DMS79 (cell line): ENCODE data around the gene CCDC187.
"Not testable (repeated sequence)": the region's sequence is repeated elsewhere in the genome, so short reads cannot be mapped to it uniquely, and the experiment has no call there.

Experiments
- DNase-seq: peaks from one replicate; lab custom pipeline; 2025; lab: John Stamatoyannopoulos, UW

CCDC187 gene

GRCh38 chr9:136239135-136239982 lies 64.5 kb downstream of the CCDC187 start:
- DNase-seq = no peak

- DNase-seq = no peak
These were observed 65.6 kb downstream of the CCDC187 start for GRCh38 chr9:136238342-136238732.

- DNase-seq = no peak
These were observed 66.2 kb downstream of the CCDC187 start for GRCh38 chr9:136237486-136238341.

GRCh38 chr9:136236471-136237410 lies 67.2 kb downstream of the CCDC187 start:
- DNase-seq = not testable (repeated sequence)

GRCh38 chr9:136235709-136236455 lies 68.0 kb downstream of the CCDC187 start:
- no peak for DNase-seq

- DNase-seq = no peak
These were observed 68.7 kb downstream of the CCDC187 start for GRCh38 chr9:136235171-136235570.

GRCh38 chr9:136234597-136234996 lies 69.3 kb downstream of the CCDC187 start:
- no peak for DNase-seq

GRCh38 chr9:136233868-136234267 lies 70.0 kb downstream of the CCDC187 start:
- no peak for DNase-seq

- DNase-seq = peak; percentile 37
These were observed 70.5 kb downstream of the CCDC187 start for GRCh38 chr9:136233411-136233810.

GRCh38 chr9:136232969-136233368 lies 70.9 kb downstream of the CCDC187 start:
- no peak for DNase-seq

GRCh38 chr9:136231478-136232297 lies 72.2 kb downstream of the CCDC187 start:
- DNase-seq = no peak

GRCh38 chr9:136230773-136231172 lies 73.1 kb downstream of the CCDC187 start:
- no peak for DNase-seq

GRCh38 chr9:136230365-136230764 lies 73.5 kb downstream of the CCDC187 start:
- DNase-seq = no peak

GRCh38 chr9:136229096-136230065 lies 74.5 kb downstream of the CCDC187 start:
- DNase-seq = no peak

GRCh38 chr9:136228107-136228875 lies 75.6 kb downstream of the CCDC187 start:
- no peak for DNase-seq

- DNase-seq = no peak
These were observed 77.0 kb downstream of the CCDC187 start for GRCh38 chr9:136226680-136227407.
